HG03108 (cell line): ENCODE measurements around the gene MAP2K3.
A peak's percentile ranks its signal among the peaks of the same experiment; 100 is the strongest.

Experiments used
- ATAC-seq: cut with Tn5 transposase; IDR thresholded peaks from one replicate; pipeline ENCODE4 v1.9.1; 2021; ENCODE audit warnings: moderate library complexity; ENCODE audit not compliant: unreplicated experiment

MAP2K3 gene

GRCh38 chr17:21282231-21282630 lies 2.3 kb upstream of the MAP2K3 start:
- no peak for ATAC-seq

DNA sequence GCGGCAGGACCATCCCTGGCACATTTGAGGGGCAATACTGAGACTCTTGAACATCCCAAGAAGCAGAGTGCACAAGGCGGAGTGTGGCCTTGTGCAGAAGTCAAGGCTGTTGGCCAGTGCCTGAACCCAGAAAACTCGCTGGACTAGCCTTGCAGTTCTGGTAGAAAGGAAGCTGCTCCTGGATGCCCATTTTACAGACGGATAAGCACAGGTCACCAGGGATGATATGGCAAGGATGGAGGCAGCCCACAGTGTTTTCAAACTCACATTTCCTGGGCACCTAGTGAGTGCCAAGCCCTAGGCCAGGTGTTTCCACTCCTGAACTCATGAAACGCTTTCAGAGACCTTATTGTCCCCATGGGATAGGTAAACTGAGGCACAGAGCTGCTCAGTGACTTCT lies 1.7 kb upstream of the MAP2K3 start:
- no peak for ATAC-seq

GRCh38 chr17:21283482-21284318 lies 811 bp upstream of the MAP2K3 start:
- no peak for ATAC-seq

DNA sequence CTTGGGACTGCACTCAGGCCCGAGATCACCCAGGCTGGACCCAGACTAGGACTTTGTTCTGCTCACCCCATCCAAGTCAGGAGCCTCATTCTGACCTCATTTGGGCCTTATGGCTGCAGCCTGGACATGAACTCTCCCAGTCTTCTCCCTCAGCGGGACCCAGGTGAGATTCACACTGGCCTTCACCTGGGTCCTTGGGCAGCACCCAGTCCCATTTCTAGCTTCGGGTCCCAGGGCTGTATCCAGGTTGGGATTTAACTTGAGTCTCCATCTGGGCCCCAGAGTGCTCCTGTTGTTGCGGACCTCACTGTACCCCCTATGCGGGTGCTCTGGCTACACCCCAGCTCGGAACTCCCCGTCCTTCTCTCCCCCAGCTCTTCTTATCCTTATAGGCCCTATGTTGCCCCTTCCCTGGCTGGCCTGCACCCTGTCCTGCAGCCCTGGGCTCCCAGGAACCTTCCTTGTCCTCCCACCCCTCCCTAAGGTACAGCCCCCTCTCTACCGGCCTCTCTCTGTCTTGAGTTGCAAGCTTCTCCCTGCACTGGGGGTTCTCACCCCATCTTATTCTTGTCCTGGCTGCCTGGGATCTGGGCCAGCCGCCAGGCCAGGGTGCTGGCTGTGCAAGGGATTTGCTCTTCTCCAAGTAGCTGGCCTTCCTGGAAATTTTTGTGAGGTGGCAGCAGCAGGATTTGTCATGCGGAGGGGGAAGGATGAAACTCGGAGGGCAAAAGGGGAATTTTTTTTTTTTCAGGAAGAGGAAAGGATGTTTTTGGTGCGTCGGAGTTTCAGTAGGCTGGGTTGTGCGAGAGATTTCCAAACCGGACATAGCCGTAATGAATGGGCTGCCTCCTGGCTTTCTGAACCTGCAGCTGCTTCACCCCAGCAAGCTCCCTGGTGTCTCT lies 904 bp downstream of the MAP2K3 start:
- no peak for ATAC-seq

DNA sequence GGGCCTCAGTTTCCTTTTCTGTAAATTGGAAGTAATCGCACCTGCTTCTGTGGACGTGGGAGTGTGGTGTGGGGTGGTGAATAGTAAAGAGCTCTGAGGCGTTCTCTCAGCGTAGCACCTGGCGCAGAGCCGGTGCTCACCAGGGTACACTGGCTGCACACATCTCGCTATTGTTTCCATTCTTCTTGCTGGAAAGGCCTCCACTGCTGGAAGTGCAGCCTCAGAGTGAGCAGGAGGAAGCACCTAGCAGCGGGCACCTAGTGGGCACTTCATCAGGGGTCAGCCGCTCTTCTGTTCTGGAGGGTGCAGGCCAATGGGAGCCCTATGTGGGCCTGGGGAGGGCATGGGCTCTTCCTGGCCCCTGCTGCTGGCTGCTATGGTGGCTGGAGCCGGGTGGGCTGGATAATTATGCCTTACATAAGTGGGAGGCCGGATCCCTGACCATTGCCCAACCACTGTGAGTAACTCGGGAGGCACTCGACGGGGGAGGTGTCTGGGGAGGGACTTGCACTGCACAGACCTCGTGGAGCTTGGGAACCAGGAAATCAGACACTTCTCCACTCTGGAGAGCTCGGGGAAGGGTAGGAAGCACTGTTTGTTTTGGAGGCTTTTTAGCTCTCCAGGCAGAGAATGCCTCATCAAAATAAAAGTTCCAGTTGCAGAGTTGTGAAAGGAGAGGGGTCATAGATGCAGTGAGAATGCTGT lies 1.7 kb downstream of the MAP2K3 start:
- no peak for ATAC-seq

GRCh38 chr17:21286909-21287702 lies 2.6 kb downstream of the MAP2K3 start:
- ATAC-seq = no peak

DNA sequence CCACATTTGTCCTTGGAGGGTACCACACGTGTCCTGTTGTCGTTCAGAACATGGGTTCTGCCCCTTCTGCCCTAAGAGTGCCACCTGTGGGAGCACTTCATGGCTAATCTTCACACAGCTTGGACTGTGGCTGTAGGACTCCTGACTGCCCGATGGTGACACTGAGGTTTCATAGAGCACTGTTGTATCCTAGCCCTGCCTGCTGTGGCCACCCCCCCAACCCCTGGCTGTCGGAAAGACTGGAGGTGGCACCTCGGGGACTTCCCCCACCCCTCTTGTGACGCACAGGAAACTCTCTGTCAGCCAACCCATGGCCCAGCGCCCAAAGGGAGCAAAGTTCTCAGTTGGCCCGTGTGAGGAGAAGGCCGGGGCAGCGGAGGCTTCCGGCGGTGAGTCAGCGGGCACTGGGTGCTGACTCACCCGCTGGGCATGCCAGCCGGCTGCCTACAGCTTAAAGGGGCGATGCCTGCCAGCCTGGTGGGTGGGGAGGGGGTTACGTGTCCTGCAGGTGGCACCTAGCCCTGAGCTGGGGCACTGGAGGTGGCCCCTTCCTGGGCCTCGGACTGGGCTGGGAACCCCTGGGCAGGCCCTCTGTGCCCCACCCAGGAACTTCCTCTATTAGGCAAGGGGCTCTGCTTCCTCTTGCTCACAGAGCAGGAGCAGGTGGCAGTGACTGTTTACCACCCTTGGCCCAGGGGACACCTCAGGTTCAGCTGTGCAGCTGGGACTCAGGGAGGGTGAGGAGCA lies 3.4 kb downstream of the MAP2K3 start:
- ATAC-seq = peak; percentile 34

DNA sequence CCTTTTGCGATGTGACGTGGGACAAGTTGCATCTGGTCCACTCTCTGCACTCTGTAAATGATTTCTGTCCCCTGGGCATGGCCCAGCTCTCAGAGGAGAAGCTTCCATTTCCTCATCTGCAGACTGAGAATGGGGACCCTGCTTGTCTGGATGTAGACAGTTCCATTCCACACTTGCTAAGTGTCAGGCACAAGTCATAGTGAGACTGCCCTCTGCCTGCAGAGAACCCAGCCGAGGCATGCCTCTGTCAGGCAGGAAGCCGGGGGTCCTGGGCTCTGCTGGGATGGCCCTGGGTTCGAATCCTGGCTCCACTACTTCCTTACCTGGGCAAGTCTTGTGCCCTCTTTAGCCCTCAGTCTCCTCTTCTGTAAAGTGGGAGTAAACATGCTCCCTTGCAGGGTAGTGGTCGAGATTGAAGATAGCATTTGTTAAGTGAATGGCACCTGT lies 4.1 kb downstream of the MAP2K3 start:
- ATAC-seq = peak; percentile 14

DNA sequence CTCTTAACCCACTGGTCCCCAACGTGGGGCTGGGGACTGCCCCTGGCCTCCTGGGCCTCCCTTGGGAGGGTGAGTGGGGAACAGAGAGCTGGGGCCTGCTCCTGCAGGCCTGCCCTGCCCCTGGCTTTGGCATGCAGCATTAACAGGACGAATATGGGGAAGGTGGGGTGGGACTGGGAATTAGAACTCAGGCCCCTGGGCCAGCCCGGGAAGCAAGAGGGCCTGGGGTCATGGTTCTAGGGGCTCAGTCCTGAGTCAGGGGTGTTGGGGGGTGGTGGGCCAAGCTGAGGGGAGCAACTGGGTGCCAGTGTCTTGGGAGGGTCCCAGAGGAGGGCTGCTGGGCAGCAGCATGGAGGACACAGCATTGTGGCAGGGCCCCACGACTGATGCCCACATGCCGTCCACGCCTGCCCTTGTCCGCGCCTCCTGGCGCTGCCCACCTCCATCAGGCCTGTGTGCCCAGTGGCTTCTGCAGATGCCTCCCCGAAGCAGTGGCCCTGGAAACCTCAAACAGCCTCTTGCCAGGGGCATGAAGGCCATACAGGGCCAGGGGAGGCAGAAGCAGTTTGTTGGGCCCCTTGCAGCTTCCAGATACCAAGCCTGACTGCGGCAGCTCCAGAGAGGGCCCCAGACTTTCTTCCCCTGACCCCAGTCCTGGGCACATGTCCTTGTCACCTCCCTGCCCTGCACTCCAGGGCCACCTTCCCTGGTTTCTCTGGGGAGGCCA lies 4.8 kb downstream of the MAP2K3 start:
- no peak for ATAC-seq

DNA sequence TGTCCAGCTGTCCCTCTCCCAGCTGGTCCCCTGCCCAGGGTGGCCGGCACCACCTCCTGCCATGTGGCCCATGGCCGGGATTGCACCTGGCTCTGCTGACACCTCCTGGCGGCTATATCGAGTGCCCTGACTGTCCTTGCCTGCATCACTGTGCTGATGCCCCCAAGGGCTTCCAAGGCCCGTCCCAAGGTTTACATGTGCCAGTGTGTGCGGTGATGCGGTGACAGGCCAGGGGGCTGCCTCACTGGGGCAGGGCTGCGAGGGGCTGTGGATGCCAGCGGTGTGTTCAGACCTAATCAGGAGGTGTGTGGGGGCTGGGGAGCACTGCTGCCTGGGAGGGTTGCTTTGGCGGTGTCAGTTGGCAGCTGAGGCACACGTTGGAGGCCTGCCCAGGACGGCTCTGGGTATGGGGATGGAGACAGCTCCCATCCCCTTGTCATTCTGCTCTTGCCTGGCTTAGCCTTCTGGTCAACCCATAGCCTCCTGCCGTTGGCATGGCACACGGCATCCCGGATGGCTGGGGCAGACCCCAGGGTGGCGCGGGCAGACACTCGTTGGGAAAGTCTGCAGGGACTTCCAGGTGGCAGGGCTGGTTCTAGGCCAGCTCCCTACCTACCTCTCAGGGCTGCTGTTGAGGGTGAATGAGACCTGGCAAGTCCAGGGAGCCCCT lies 5.5 kb downstream of the MAP2K3 start:
- no peak for ATAC-seq

- no peak for ATAC-seq
Observed at GRCh38 chr17:21291357-21291756, 6.8 kb downstream of the MAP2K3 start.

- ATAC-seq = no peak
Observed at GRCh38 chr17:21291862-21292261, 7.4 kb downstream of the MAP2K3 start.

- ATAC-seq = no peak
Observed at GRCh38 chr17:21292867-21293830, 8.6 kb downstream of the MAP2K3 start.

GRCh38 chr17:21293831-21294210 lies 9.3 kb downstream of the MAP2K3 start:
- ATAC-seq = no peak

DNA sequence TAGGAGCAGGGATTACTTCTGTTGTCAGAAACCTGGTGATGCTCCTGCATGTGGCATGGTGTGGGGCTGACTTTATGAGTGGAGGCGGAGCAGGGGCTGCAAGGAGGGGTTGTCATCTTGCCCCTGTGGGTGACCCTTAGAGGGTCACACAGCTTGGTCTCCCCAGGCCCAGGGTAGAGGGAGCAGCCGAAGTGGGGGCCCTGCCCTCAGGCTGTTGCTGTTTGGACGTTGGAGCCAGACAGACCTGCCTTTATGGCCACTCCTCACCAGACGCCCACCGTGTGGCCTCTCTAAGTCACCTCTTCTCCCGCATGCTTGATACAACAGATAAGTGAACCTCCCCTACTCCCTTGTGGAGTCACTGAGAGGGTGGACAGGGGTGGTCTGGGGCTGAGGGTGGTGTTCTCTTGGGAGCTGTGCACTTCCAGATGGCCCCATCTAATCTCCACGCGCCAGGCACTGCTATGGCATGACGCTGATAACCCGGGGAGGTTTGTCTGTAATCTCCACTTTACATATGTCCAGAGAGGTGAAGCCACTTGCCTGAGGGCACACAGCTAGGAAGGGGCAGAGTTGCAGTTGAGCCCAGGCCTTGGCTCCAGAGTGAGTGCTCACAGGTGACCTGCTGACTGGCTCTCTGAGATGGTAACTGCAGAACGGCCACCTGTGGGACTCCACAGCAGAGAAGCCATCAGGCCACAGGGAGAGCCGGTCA lies 10.0 kb downstream of the MAP2K3 start:
- no peak for ATAC-seq

- ATAC-seq = no peak
Observed at GRCh38 chr17:21295036-21295952, 10.8 kb downstream of the MAP2K3 start.
